GM19455 (cell line): Measurements from ENCODE around the gene BBOF1.
"Not testable (repeated sequence)": the region's sequence is repeated elsewhere in the genome, so short reads cannot be mapped to it uniquely, and the experiment has no call there.

Source experiments
- ATAC-seq: cut with Tn5 transposase; IDR thresholded peaks from one replicate; pipeline ENCODE4 v1.9.1; 2021; ENCODE audit not compliant: unreplicated experiment

BBOF1 gene

DNA sequence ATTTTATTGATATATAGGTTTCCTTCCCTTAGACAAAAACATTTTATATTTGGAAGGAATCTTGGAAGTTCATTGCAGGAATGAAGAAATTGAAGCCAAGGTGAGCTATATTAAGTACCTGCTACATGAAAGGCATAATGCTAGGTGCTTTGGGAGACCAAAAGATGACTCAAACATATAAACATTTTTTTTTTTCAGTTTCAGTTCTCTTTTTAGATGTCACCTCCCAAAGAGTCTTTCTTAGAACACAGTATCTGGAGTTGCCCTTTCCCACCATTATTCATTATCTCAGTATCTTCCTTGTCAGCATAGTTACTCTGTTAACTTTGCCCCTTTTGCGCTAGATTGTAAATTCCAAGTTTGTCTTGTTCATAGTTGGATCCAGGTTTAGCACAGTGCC lies 66.7 kb downstream of the BBOF1 start:
- no peak for ATAC-seq

GRCh38 chr14:74089251-74090020 lies 70.3 kb downstream of the BBOF1 start:
- ATAC-seq = no peak

DNA sequence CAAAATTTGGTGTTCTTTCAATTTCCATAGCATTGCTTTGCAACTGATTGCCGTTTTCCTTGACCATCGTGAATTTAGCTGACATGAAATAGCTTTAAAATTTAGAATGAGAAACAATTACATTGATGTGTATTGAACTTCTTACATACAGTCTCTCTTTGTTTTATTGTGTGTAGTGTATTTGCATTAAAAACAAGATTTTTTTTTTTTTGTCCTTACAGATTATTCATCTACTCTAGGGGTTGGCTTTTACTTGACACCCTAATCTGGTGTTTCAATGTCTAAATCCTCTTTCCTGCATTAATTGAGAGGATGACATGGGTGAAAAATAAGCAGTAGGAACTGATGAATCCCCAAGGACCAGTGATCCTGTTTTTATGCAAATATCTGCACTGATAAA lies 86.2 kb downstream of the BBOF1 start:
- ATAC-seq = no peak

GRCh38 chr14:74109369-74109768 lies 90.2 kb downstream of the BBOF1 start:
- no peak for ATAC-seq

GRCh38 chr14:74111395-74112216 lies 92.5 kb downstream of the BBOF1 start:
- not testable (repeated sequence) for ATAC-seq
